Transverse colon (tissue), 4 donors: ENCODE data around the gene OR6X1.

Source experiments
- POLR2A ChIP-seq: fragments of 450-650 bp; IDR thresholded peaks from one replicate; pipeline ENCODE4 v1.6.1; 2016; ENCODE audit warnings: antibody characterized with exemption, mild to moderate bottlenecking, moderate library complexity
- POLR2AphosphoS5 ChIP-seq, 3 donors: sonication (generic); formaldehyde crosslinking; IDR thresholded peaks; one replicate each; pipeline ENCODE4 v1.6.1; 2016; ENCODE audit warnings: antibody characterized with exemption in 3 of 3
- TF ChIP-seq, protein P1 (sequence below), 5 experiments: fragments of 200-600 bp in 3 of 5; fragments of 450-650 bp in 2 of 5; sonication (generic) in 3 of 5; IDR thresholded peaks; 1 replicate in 2 of 5; 2 replicates in 3 of 5; pipeline ENCODE4 v1.5.1; 2016 to 2017; ENCODE audit warnings: antibody characterized with exemption in 5 of 5, inconsistent platforms in 3 of 5, mild to moderate bottlenecking in 2 of 5, moderate library complexity in 1 of 5

DNA sequence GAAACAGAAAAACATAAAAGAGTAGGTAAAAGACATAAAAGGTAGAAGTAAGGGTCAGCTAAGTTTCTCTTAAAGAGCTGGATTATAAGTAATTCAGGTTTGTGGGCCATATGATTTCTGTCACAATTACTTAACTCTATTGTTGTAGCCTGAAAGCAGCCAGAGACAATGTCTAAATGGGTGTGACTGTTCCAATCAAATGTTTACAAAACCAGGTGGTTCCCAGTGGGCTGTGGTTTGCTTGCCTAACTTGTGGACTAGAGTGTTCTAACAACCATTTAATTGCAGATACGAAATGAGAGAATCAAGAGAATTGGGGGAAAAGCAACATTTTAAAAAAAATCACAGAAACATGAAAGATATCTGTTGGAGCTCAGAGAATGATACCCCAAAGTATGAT, 29.2 kb upstream of the OR6X1 start:
- TF ChIP-seq, protein P1, sequence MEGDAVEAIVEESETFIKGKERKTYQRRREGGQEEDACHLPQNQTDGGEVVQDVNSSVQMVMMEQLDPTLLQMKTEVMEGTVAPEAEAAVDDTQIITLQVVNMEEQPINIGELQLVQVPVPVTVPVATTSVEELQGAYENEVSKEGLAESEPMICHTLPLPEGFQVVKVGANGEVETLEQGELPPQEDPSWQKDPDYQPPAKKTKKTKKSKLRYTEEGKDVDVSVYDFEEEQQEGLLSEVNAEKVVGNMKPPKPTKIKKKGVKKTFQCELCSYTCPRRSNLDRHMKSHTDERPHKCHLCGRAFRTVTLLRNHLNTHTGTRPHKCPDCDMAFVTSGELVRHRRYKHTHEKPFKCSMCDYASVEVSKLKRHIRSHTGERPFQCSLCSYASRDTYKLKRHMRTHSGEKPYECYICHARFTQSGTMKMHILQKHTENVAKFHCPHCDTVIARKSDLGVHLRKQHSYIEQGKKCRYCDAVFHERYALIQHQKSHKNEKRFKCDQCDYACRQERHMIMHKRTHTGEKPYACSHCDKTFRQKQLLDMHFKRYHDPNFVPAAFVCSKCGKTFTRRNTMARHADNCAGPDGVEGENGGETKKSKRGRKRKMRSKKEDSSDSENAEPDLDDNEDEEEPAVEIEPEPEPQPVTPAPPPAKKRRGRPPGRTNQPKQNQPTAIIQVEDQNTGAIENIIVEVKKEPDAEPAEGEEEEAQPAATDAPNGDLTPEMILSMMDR (IDR thresholded peaks at IDR 0.05): no peak
- no peak for TF ChIP-seq POLR2A
- TF ChIP-seq POLR2AphosphoS5 (IDR thresholded peaks at IDR 0.05): no peak
